HG03575 (cell line): ENCODE data around the gene ZNF101.
A peak's percentile ranks its signal among the peaks of the same experiment; 100 is the strongest.

ENCODE experiments used
- ATAC-seq: cut with Tn5 transposase; IDR thresholded peaks from one replicate; pipeline ENCODE4 v1.9.1; 2021; ENCODE audit not compliant: unreplicated experiment, insufficient number of reproducible peaks, low FRiP score; ENCODE audit errors: extremely low read depth

ZNF101 gene

DNA sequence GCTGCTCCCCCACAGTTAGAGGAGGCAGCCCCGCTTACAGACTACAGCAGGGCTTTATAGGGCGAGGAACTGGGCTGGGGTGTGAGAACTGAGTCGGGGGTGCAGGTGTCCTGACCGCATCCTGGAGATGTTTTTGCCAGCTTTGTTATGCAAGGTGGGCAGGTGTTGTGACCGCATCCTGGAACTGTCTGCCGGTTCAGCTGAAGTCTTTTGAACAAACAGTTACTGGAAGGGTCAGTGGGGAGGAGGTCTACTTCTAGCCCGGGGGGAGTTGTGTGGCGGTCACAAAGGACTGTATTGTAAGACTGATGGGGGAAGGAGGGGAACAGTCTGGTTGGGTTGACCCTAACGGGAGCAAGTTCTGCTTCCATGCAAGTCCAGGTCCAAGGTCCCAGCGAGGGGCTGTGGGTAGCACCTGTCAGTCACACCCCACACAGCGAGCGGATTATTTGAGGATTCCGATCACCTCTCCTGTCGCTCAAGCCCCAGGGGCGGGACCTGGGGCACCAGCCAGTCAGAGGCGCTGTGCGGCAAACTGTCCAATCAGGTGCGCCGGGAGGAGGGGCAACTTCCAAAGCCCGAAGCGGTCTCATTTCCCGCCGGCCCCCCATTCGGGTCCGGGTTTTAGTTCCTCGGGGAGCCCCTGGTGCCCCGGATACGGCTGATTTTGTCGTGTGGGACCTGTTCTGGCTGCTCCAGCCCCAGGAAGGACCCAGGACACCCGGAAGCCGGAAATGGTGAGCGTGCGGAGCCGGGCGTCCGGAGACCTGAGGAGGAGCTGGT is at the start of gene ZNF101:
TSS of gene ZNF101 (plus strand) at position 610 of the 783 bp plus-strand sequence. CDS start at position 735, 125 bp downstream.
- peak; percentile 45 for ATAC-seq

DNA sequence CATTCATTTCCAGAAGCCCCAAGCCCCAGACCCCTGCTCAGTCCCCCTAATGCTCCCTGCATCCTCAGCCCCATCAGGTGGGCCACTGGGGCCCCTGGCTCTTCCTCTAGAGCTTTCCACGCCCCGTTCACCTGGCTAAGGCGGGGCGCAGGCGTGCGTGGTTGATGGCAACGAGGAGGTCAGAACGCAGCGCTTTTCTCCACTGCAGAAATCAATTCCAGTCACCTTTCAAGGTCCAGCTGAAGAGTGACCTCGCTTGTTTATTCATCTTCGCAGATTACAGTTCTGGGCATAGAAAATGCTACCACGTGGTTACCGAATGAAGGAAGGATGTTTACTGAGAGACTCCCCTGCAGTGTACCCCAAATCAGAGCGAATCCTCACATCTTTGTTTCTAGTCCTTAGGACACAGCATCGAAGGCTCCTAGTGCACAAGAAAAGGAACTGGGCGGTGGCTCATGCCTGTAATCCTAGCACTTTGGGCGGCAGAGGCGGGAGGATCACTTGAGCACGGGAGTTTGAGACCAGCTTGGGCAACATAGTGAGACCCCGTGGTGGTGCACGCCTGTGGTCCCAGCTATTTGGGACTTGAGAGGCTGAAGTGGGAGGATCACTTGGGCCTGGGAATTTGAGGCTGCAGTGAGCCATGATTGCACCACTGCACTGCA is 49.3 kb upstream of the ZNF101 start:
- ATAC-seq = no peak

DNA sequence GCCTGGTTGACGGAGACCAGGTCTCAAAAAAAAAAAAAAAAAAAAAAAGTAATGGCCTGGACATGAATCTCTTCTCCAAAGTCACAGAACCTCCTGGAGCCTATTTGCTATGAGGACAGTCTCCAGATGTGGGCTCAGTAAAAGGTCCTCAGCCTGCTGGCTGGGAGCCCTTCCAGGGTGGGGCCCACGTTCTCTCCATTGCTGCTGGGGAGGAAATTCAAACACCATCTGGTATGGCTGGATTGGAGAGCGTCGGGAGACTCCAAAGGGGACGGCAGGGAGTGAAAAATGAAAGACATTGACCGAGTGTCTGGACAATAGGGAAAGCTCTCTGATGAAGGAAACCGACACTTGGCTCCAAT is 48.8 kb upstream of the ZNF101 start:
- no peak for ATAC-seq

DNA sequence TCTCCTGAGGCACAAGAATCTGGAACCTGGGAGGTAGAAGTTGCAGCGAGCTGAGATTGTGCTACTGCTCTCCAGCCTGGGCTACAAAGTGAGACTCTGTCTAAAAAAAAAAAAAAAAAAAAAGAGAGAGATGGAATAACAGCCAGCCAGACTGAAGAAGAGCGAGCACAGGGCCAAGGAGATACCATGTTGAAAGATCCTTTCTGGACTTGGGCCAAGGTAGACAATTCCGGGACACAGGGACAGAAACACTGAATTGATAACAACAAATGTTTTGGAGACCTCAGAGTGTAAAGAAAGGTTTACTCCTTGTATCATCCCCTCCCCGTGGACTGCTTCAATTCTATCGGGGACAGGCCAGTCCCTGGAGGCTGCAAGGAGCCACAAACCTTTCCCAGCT is 45.3 kb upstream of the ZNF101 start:
- ATAC-seq = no peak

DNA sequence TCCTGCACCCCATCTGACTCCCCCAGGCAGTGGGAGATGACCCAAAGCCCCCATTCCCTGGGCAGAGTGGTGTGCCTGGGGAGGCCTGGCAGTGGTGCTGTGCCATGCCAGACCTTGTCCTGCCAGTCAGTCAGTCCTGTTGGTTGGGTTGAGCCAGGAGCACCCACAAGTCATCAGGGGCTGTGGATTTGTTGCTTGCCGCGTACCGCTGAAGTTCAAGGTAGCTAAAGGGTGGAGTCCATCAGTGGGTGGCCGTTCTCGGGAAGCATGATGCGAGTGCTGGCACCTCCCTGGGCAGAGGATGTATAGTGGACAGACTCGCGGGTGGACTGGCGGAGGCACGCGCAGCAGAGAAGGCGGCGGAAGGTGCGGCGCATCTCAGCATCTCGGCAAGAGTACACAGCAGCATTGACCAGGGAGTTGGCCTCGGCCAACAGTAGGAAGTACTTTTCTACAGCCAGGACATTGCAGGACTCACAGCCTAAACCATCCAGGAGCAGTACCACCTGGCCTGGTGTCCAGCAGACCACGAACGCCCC is 44.5 kb upstream of the ZNF101 start:
- no peak for ATAC-seq

DNA sequence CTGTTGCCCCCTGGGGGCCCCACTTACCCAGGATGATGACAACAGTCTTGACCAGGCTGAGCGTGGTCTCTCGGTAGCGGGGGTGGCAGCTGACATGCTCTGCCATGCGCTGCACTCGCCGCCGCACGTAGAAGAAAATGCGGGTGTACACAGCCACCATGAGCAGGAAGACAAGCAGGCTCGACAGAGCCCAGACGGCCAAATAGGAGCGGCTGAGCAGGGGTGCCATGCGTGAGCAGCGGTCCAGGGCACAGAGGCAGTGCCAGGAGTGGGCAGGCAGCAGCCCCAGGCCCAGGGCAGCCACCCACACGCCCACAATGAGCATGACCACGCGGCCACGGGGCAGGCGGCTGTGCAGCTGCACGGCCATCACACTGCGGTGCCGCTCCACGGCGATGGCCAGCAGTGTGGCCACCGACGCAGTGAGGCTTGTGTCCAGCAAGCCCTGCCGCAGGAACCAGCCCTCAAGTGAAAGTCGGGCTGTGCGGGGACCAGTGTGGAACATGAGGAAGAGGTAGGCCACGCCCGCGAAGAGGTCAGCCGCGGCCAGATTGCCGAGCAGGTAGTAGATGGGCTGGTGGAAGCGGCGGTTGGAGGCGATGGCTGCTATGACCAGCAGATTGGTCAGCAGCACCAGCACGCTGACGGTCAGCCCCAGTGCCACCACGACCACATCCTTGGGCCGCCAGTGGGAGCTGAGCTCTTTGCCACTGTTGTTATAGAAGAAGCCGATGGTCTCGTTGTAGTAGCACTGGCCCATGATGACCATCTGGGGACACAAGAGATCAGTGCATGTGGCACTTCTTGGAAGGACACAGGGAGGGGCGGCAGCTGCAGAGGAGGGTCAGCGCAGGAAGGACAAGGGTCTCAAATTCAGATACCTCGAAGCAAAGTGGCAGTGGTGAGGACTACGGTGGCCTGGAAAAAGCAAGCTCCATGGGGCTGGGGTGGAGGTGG is 41.8 kb upstream of the ZNF101 start:
- ATAC-seq = no peak

DNA sequence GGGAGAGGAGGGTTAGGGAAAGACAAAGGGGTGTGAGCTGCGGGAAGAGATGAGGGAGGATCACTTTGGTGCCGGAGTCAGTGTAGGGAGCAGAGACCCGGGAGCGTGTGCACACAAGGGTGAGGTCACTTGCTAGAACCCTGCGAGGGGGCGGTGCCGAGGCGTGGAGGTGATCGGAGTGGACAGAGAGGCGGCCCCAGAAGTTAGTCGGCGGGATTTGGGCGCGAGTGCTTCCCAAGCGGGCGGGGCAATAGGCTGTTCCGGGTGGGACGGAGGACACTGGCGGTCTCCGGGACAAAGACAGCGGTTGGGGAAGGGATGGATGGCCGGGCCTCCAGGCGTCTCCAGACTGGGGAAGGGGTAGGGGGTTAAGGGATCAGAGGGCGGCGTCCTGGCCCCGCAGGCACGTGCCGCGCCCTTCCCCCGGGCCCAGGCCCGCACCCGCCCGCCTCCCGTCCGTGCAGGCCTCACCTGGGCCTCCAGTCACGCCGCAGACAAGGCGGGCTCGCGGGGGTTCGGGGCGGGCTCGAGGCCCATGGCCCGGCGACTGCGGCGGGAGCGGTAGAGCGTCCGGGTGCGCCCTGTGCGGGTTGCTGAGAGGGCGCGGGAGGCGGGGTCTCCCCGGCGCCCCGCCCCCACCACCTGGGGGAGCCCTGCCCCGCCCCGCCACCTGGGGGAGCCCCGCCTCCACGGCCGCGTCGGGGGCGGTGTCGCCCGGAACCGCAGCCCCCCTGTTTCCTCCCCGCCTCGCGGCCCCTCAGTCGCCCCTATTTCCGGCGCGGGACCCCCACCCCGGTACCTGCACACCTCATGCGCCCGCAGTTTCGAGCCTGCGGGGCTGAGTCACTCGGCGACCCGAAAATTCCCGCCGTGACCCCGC is 40.8 kb upstream of the ZNF101 start, which contains the start of gene LPAR2:
TSS of gene LPAR2 (minus strand) at position 600 of the 880 bp plus-strand sequence. CDS start 945 bp downstream, outside the sequence.
- no peak for ATAC-seq

DNA sequence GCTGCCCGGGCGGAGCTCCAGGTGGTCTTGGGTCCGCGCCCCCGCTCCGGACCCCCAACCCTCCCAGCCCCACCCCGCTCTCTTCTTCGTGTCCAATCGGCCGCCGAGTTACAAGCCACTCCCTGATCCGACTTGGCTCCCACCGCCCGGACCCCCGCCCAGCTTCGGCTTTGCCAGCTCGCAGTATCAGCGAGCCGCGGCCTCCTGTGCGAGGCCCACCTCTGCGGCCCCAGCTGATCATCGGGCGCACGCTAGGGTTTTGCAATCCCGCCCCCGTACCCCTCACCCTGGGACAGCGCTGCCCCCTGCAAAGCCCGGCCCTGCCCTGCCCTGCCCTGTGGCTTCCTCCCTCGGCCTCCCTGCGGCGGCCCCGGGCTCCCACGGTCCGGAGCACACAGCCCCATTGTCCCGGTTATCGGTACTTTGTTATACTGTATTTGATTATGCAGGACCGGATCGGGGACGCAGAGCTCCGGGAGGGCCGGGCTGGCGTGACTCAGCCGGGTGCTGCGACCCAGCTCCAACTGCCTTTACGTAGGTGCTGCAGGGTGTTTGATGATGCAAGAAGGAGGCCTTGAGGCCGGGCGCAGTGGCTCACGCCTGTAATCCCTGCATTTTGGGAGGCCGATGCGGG is 40.0 kb upstream of the ZNF101 start:
- ATAC-seq = no peak

DNA sequence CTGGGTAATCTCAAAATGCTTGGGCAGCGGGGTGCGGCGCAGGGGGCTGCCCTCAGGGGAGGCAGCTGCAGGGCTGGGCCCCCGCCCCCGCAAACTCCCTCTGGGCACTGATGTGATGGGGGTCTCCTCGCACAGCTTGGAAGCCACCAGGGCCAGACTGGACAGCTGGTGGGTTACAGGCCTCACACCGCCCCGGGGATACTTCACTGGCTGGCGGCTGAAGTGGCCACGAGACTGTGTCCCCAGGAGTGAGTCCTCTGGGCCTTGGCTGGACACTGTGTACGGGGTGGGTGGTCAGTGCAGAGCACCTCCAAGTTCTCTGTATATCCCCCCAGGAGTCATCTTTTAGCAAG is 38.6 kb upstream of the ZNF101 start:
- no peak for ATAC-seq

DNA sequence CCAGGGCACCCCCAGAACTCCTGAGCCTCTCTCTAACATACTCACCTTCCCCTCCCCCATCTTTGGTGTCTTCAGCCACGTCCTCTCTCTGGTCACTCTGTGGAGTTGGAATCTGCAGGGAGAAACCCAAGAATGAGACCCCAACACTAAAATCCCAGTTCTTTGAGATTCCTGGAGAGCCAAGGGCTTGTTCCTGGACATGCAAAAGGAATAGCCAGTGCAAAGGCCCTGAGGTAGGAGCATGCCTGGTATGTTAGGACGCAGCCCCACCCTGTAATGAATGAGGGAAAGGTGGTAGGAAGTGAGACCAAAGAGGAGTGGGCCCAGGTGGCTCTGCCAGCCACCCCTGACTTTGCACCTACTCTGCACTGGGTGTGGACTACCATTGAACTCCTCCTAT is 38.2 kb upstream of the ZNF101 start:
- ATAC-seq = no peak

DNA sequence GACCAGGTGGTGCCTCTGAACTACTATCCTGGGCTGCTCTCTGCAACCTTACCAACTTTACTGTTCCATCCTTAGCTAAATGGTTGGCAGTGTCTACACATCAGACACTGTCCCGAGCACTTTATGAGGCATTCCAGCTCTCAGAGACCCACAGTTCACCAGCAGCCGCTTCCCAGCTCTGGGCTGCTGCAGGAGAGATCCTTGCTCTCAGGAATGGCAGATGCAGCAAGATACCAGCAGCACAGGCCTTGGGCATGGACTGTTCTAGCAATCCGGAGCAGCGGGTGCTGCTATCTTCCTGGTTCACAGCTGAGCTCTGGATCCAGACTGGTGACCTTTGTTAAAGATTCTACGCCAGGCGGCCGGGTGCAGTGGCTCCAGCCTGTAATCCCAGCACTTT is 37.3 kb upstream of the ZNF101 start:
- ATAC-seq = no peak

DNA sequence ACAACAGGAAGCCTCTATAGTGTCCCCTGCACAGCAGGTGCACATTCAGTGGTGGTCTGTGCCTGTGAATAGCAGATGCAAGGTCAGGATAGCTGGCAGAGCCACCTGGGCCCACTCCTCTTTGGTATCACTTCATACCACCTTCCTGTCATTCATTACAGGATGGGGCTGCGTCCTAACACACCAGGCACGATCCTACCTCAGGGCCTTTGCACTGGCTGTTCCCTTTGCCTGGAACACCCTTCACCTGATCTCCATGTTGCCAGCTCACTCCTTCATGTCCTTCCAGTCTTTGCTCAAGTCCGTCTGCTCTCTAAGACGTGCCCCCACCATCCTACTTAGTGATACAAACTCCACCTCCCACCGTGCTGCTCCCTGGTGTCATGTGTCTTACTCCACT is 36.0 kb upstream of the ZNF101 start:
- ATAC-seq = no peak

DNA sequence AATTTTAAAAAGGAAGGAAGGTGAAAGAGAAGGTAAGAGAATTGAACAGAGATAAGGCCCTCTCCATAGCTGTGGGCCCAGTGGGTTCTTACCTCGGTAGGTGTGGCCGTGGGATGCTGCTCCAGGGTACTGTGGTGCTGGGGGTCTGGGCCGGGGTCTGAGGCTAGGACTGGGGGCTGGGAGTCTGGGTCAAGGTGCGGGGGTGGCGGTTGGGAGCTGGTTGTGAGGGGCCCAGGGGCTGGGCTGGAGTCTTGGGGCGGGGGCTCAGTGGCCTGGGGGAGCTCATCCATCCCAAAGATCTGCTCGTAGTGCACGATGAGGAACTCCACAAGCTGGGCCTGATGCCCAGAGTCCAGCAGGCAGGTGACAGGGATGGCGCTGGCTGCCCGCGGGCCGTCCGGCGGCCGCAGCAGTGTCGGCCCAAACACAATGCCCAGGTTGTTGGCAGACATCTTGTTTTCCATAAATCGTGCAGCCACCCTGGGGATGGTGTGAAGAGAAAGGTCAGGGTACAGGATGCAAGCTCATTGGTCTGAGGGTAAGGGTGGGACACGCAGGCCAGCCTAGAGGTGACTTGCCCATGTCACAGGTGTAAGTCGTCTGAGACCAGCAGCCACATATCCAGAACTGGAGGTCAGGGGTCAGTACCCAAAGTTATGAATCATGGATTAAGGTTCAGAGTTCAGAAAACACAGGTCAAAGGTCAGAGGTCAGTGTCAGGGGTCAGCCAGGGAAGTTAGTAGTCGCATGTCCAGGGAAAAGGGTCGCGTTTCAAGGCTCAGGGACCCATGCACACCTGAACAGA is 34.7 kb upstream of the ZNF101 start:
- no peak for ATAC-seq

DNA sequence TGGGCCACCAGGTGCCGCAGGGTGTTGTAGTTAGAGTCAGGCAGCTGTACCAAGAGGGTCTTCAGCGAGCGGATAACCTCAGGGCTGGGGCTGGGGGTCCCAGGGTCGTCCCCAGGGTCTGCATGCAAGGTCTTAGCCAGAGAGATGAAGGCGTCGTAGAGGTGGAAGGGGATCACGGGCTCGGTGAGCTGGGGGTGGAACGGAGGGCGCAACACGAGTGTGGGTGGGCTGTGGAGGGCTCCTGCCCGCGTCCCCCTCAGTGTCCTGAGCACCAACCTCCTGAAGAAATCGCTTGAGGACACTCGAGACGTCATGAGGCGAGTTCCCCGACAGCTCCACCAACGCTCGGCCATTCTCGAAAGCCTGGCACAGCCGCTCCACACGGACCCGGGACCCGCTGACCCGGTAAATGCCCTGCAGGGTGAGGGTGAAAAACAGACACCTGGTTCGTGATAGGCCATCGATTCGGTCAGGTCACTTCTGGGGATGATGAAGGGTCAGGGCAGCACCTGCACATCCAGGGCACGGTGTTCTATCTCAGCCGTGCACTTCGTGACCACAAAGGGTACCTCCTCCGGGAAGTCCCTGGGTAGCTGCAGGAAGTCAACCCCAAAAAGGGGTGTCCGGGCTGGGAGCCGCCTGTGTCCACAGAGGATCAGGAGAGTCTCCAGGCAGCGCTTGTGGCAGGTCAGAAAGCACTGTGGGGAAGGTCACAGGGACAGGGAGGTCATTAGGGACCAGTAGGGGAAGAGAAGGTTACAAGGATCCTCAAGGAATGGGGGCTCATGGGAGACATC is 33.9 kb upstream of the ZNF101 start:
- no peak for ATAC-seq

DNA sequence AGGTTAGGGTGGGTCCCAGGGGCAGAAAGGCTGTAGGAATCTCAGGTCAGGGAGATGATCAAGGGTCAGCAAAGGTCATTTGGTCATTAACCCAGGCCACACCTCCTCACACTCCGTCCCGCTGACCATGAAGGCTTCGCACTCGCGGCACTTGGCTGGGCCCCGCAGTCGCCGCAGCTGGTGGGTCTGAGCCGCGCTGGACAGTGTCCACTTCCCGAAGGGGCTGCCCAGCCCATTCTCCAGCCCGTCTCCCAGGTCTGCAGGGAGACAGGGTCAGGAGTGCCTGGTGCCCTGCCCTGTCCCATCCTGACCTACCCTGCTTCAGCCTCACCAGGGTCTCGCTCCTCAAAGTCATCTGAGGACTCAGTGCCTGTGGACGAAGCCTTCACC is 33.3 kb upstream of the ZNF101 start:
- ATAC-seq = no peak

DNA sequence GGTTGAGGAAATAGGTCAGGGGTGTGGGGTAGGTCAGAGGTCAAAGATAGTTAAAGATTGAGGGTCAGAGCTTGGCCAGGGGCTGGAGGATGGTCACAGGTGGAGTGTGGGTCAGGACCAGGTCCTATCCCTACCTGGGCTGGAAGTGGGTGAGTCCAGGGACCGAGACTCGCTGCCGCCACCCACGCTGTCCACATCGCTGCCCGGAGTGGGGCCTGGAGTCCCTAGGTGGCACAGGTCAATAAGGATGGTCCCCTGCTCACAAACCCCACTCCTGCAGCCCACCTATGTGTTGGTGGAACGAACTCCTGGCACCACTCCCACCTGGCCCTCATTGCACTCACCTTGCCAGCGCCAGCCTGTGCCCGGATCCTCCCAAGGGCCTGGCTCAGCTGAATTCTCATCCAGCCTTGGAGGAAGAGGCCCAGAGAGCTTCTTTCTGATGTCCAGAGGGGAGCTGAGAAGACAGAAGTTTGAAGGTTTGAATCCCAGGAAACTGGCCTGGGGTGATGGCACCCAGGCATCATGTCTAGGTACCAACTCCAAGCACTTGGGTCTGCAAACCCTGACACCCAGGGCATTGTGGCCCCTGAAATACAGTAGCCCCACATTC is 32.0 kb upstream of the ZNF101 start:
- ATAC-seq = no peak
